NCI-H2171 treated with DMSO at 0.1 percent for 48 hours (cell line): ENCODE results near the gene DCAF12.
A peak's percentile ranks its signal among the peaks of the same experiment; 100 is the strongest.
"Not testable (repeated sequence)": the region's sequence is repeated elsewhere in the genome, so short reads cannot be mapped to it uniquely, and the experiment has no call there.

ENCODE experiments used
- DNase-seq: peaks from one replicate; lab custom pipeline; 2025; lab: John Stamatoyannopoulos, UW

Gene DCAF12

DNA sequence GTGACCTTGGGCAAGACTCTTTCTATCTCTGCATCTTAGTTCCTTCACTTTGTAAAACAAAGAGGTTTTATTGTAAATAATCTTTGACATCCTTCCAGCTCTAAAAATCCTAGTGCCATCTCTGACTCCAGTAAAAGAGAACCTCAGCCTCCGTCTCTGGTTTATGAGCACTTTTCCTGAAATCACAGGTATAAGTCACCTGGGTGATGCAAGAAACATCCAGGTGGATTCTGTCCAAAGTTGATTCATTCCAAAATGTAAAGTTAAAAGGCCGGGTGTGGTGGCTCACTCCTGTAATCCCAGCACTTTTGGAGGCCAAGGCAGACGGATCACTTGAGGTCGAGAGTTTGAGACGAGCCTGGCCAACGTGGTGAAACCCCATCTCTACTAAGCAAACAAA, 56.7 kb downstream of the DCAF12 start:
- no peak for DNase-seq

DNA sequence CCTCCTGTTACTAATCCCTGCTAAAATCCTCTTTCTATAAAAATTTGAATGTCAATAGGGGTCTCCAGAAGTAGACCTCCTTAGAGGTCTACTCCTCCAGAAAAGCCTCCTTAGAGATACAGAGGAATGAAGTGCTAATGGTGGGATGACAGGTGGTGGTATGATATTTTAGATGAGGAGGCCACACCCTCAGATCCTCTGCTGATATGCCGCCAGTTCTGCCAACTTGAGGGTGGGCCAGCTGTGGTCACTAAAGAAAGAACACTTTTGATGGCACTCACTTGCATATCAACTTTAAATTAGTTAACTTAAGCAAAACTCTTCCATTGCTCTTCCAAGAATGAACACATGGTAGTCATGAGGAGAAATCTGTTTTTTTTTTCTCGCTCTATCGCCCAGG, 61.0 kb downstream of the DCAF12 start:
- no peak for DNase-seq

DNA sequence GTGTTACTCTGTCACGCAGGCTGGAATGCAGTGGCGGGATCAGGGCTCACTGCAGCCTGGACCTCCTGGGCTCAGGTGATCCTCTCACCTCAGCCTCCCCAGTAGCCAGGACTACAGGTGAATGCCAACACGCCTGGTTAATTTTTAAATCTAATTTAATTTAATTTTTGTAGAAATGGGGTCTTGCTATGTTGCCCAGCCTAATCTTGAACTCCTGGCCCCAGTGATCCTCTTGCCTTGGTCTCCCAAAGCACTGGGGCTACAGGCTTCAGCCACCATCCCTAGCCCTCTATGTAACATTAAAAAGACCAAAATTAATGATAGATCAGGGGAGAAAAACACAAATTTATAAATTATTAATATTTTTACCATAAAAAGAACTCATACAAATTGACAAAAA, 66.5 kb downstream of the DCAF12 start:
- no peak for DNase-seq

DNA sequence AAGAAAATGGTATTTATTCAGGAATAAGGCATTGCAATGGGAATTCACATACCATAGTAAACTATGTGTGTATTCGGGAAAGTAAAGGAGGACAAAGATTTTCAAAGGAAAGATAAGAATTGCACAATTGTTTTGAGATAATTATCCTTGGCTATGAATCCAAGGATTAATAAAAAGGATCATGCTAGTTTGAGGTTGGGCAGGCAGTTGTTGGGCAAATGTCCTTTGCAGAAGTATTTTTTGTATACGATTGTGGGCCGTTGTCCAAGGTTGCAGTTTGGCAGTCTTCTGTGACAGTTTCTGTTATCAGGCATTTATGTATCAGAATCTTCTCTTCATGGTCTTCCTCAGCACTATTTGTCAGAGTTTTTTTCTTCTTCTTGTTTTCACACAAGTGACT, 67.2 kb downstream of the DCAF12 start:
- DNase-seq = no peak

DNA sequence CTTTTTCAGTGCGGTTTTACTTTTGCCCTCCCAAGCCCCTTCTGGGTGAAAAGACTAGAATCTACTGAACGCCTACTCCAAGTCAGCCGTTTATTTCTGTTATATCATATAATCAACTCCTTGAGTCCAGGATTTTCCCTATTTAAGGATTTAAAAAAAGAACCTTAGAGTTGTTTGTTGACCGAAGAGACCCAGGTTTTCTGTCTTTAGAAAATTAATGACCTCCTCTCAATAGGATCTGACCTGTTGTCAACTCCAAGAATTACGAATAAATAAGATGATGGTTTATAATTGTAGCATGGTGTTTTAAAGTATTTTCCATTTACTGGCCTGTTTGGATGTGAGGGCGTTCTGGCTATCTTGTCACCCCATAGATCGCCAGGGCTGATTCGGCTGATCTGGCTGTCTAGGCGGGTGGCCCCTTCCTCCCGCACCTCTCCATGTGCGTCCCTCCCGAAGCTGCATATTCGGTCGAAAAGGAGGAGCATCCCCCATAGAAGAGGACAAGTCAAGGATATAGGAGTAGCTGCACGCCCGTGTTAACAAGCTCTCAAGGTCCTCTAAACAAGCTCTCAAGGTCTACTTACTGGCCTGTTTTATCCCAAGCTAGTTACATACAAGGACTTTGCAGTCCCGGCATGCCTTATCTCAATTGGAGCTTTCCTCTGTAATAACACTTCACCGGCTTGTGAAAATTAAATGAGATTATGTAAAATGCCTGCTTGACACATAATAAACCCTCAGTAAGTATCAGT, 76.7 kb downstream of the DCAF12 start:
- DNase-seq = no peak

DNA sequence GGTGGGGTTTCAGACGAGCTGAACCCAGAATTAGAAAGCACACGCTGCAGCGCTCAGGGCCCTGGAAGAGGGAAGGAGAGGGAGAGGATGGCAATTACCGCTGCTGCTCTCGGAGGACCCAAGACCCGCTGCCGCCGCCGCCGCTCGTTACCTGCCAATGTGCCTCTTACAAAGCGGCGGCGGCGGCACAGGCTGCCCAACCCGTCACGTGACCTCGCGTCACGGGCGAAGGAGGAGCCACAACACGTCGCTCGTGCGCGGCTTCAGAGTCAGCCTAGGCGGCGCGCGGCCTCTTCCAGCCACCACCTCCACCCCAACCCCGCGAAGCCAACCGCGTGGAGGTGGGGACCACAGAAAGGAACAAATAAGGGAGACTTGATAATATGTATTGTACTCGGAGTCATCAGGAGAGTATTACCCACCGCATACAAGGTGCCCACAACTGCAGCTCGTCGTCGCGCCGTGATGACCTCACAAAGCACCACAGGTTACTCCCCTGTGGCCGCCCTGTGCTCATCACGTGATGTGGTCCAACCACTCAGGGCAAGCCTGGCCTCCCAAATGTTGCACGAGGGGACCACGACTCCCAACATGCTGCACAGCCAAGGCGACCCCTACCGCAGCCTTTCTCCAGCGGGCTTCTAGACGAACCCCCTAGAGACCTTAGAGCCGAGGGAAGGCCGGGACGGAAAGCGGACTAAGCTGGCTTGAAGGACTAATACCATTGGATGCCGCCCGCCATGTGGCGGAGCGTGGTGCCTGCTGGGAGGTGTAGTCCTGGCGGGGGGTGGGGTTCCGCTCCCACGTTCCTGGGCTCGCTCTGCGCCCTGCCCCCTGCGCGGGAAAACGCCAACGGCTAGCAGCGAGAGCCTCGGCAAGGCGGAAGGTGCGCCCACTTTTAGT, 77.5 kb downstream of the DCAF12 start, which contains the start of gene UBAP2:
Gene UBAP2 (minus strand): TSS at position 161 of the 903 bp plus-strand sequence. CDS start 31,739 bp downstream, outside the sequence.
- peak; percentile 91 for DNase-seq

DNA sequence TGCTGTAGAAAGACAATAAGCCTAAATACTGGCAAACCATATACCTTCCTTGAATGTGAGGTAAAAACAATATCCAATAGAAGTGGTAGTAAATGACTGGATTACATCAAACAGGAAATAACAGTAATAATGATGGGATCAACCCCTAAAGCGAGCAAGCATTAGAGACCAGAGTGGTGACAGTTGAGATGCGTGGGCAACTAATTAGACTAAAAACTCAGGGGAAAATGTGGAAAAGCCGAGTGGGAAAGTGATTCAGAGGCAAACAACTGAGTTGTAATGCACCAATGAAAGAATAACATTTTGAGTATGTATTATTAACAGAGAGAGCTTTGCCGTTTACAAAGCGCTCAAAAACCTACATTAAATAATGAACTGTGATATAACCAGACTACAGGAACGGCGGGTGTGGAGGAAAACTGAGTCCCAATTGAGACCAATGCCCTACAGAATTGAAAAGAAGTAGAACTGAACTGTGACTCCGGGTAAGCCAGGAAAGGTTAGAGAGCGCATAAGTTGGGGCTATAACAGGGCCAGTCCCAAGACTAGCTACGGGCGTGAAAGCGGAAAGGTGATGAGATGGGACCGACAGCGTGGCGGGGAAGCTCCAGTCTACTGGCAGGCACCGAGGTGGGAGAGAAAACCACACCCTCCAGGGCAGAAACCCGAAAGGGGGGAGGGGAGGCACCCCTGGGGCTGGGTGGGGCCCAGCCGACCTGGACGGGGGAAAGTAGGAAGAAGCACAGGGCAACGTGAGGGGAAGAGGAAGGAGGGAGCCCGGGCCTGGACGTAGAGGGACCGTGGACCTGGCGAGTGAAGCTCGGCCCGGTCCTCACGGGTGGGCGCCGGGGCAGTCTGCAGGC, 78.4 kb downstream of the DCAF12 start:
- peak; percentile 50 for DNase-seq

DNA sequence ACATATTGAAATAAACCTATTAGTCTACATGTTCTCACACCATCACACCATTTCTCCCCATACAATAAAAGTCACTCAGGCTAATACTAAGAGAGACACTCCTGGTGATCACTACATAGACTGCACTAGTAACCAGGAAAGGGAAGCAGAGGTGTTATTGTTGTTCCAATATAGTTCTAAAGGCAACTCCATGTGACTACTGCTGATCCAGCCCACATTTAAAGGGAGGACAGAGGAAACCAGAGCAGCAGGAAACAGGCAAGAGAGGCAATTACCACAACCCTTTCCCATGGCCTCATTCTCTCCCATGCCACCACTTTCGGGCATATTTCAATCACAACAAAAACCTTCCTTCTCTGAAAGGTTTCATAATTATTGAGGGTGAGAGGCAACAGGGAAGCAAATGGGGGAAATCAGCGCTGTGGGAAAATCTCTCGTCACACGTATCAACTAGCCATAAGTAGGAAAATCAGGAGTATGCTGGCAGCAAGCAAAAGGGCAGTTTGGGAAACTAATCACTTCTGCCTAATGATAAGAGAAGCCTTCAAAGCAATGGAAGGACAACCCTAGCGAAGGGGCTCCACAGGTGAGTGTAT, 79.6 kb downstream of the DCAF12 start:
- DNase-seq = no peak

DNA sequence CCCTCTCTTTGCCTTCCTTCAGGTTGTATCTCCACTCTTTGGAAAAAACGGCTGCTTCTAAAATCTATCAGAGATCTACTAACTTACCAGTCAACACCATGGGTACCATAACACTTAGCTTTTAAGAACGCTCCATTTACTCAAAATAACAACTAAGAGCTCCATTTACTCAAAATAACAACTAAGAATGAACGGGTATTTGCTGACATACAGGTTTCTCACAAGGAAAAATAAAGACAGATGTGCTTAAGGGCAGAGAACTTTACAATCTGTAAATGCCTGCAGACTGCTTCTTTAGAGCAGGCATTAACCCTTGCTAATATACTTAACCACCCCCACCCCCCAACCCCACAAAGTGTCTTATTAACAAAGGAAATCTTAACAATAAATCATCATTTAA, 80.6 kb downstream of the DCAF12 start:
- no peak for DNase-seq

DNA sequence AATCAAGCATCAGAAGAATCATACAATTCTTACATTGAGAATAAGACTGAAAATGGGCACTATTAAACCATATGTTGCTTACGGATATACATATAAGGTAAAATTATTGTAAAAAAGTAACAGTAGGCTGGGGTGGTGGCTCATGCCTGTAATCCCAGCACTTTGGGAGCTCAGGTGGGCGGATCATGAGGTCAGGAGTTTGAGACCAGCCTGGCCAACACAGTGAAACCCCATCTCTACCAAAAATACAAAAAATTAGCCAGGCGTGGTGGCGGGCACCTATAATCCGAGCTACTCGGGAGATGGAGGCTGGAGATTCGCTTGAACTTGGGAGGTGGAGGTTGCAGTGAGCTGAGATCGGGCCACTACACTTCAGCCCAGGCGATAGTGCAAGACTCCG, 84.4 kb downstream of the DCAF12 start:
- DNase-seq = not testable (repeated sequence)

DNA sequence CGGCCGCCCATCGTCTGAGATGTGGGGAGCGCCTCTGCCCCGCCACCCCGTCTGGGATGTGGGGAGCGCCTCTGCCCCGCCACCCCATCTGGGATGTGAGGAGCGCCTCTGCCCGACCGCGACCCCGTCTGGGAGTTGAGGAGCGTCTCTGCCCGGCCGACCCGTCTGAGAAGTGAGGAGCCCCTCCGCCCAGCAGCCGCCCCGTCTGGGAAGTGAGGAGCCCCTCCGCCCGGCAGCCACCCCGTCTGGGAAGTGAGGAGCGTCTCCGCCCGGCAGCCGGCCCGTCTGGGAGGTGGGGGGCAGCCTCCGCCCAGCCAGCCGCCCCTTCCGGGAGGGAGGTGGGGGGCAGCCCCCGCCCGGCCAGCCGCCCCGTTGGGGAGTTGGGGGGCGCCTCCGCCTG, 87.6 kb downstream of the DCAF12 start:
- DNase-seq = not testable (repeated sequence)

DNA sequence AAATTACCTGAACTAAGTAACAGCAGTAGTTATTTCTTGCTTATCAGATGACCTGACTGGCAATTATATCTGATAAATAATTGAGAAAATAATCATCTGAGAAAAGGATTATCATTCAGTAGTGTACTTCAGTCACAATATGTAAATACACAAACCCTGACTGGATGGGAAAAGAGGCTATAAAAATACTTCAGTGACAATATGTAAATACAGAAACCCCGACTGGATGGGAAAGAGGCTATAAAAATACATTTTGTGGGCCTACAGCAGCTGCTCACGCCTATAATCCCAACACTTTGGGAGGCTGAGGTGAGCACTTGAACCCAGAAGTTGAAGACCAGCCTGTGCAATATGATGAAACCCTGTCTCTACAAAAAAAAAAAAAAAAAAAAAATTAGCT, 88.9 kb downstream of the DCAF12 start:
- DNase-seq = no peak

DNA sequence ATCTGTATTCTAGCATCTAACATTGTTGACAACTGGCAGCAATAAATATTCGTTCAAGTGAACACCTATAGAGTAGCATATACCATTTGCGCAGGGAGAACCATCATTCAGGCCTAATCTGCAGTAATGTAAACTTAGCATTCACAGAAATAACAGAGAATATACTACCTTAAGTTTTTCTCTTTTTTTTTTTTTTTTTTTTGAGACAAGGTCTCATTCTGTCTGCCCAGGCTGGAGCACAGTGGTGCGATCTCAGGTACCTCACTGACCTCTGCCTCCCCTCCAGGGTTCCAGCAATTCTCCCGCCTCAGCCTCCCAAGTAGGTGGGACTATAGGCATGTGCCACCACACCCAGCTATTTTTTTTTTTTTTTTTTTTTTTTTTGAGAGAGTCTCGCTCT, 89.9 kb downstream of the DCAF12 start:
- DNase-seq = no peak
